HG03575 (cell line): Measurements from ENCODE around the gene SLC25A14.
"Not testable (repeated sequence)": the region's sequence is repeated elsewhere in the genome, so short reads cannot be mapped to it uniquely, and the experiment has no call there.

ENCODE experiments used
- ATAC-seq: cut with Tn5 transposase; IDR thresholded peaks from one replicate; pipeline ENCODE4 v1.9.1; 2021; ENCODE audit not compliant: unreplicated experiment, insufficient number of reproducible peaks, low FRiP score; ENCODE audit errors: extremely low read depth

Gene SLC25A14

DNA sequence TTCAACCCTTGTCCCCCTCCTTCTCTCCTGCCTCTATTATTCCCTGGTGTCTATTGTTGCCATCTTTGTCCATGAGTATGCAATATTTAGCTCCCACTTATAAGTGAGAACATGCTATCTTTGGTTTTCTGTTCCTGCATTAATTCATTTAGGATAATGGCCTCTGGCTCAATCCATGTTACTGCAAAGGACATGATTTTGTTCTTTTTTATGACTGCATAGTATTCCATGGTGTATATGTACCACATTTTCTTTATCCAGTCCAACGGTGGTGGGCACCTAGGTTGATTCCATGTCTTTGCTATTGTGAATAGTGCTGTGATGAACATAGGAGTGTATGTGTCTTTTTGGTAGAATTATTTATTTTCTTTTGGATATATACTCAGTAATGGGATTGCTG is 12.3 kb downstream of the SLC25A14 start:
- ATAC-seq, result not testable (repeated sequence)

DNA sequence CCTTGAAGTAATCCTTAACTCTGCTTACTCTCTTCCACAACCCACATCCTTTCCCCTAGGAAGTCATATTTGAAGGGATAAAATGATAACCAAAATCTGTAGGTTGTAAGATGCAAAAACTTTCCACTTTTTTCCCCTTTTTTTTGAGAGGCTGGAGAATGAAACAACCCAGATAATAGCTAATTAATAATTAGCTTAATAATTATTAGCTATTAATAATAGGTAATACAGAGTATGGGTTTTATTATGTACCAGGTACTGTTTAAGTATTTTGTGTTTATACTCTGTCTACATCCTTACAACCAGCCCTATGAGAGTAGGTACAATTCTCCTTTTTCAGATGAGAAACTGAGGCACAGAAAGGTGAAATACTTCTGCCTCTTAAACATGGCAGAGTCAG is 36.4 kb downstream of the SLC25A14 start:
- ATAC-seq, result no peak

DNA sequence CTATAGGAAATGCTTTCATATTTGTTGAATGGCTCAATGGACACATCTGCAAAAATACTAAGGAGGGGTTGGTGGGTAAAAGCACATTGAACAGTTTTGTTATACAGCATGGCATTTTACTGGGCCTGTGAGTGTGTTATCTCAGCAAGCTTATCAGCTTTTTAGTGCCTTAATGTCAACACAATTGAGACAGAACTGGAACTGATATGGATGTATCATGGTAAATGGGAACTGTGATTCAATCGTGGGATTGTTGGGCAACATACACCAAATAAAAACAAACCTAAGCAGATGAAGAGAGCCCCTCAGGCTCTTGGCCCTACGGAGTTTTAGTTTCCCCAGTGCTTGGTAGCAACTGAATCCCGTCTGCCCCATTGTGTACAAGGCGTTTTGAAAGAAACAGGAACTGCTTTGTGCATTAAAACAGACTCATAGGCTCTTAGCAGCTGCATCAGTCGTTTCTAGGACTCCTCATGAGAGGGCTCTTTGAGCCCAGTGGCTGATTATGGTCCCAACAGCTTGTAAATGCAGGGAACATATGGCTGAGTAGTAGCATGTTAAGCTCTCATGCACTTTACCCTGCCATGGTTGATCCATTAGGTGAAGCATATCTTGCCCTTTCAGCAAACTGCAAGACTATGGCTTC is 38.4 kb downstream of the SLC25A14 start:
- ATAC-seq, result no peak

DNA sequence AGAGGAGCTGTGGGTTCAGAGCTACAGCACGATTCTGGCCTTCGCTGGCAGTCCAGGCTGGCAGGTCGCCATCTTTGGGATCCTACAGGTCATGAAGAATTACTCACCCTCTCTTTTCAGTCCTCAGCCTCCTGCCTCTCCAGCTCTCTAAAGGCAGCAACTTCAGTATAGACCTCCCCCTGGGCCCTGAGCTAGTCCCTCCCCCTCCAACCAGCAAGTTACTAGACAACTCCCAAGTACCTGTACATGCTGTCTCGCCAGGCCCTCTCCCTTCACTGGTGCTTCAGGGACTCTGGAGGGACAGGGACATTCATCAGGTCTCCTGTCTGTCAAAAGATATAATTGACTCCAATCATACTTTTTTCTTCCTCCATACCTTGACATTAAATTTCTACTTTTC is 45.8 kb downstream of the SLC25A14 start, which contains the start of gene GPR119:
TSS of gene GPR119 (minus strand) at position 155 of the 400 bp plus-strand sequence. CDS start 227 bp downstream, outside the sequence.
- no peak for ATAC-seq

DNA sequence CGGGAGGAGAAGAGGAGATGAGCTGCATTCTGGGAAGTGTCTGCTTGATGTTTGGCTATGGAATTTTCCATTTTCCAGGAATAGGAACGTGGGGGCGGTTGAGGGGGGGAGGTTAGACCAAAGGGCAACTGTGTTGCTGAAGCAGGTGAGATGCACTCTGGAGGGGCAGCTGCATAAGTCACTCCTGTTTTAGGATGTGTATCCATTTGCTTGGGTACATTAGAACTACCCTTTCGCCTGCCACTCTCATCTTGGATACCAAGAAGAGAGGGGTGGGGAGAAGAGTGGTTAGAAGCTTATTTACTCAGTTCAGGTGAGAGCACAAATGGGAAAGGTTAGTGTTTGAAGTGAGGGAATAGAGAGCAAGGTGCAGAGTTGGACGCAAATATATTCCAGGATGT is 46.7 kb downstream of the SLC25A14 start:
- no peak for ATAC-seq

DNA sequence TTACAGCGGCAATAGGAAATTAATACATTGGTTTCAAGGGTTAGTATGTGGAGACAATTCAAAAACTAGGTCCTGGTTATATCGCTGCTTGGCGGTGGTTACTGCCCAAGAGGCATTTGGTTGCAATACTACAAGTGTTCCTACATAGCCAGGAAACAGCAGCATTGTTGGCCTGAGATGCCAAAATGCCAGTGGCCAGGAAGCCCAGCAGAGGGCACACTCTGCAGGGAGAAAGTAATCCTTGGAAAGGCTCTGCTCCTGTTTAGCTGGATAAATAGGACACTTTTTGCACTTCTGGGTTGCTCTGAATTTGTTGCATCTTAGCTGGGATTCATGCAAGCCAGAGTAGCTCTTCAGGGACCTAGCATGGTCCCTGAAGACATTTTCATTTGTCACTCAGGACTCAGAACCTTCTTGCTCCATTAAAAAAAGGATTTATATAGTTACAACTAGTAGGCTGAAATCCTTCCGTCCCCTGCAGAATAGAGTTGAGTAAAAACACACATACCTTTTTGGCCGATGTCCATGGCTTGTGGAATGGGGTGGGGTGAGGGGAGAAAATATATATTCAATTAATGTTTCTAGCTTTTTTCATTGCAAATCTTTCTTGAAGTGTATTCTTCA is 53.8 kb downstream of the SLC25A14 start:
- no peak for ATAC-seq

DNA sequence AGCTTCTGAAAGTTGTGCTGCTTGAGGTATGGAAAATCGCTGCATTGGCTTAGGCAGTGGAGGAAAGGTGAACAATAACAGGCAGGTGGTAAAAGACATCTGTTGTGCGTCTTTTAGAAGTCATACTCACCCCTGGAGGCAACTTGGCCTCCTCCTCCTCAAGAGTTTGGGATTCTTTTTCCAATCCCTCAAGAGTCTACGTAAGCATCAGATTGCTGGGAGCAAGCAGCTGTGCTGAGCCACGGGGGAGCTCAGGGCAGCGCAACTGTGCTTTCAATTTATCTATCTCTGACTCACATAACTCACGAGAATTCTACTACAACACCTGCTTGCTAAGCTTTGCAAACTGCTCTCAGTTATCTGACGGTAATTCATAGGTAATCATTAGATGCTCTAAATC is 55.6 kb downstream of the SLC25A14 start:
- no peak for ATAC-seq

DNA sequence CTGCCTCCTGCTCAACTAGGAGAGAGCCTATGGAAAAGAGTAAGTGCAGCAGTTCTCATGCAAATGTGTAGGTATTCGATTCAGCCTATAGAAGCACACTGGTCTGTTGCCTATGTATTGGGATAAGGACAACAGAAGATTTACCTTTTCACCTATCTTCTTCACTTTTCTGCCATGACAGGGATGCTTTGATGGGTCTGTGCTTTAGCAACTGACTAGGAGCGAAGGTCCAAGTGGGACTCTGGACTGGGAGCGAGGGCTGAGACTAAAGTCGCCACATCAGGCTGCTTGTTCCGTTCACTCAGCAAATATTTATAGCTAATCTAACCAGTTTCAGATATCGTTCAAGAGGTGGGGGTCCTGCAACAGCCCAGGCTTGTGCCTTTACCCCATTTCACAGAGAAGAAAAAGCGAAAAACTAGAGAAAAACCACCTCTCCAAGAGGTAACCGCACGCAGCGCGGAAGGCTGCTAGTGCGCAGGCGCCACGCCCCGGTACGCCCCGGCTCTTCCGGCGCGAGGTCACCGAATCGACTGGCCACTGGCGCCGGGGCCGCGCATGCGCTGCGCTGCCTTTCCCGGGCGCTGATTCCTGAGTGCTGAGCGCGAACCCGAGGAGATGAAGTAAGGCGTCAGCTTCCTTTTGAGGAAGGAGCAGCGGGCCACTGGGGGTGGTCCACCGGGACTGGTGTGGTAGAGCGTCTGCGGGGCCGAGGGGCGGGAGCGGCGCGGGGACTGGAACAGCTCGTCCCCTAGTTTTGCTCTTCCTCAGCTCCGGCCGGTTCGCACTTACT is 61.9 kb downstream of the SLC25A14 start, which contains the start of gene RBMX2:
TSS of gene RBMX2 (plus strand) at position 573 of the 793 bp plus-strand sequence. CDS start at position 619, 46 bp downstream.
- ATAC-seq, result peak; percentile 68

DNA sequence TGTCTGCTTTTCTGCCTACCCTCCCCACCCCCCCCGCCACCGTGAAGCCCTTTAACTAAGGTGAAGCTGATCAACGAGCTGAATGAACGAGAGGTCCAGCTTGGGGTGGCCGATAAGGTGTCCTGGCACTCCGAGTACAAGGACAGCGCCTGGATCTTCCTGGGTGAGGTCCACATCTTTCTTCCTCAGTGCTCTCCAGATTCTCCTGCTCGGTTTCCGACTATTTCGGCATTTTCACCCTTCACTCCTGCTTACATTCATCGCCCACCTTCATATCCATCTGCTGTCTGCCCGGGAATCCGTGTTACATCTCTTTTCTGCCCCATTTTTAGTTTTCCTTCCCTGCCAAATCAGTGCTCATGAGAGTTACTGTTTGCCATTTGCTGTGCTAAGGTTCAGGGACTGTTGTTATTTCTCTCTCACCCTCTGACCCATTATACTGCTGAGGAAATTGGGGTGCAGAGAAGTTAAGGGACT is 62.5 kb downstream of the SLC25A14 start:
- no peak for ATAC-seq

DNA sequence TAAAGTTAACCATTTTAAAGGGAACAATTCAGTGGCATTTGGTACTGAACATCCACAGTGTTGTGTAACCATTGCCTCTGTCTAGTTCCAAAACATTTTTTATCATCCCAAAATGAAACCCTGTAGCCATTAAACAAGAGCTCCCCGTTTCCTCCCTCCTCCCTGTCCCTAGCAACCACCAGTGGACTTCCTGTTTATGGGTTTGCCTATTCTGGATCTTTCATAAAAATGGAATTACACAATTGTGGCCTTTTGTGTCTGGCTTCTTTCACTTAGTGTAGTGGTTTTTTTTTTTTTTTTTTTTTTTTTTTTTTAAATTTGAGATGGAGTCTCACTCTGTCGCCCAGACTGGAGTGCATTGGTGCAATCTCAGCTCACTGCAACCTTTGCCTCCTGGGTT is 73.7 kb downstream of the SLC25A14 start:
- no peak for ATAC-seq

DNA sequence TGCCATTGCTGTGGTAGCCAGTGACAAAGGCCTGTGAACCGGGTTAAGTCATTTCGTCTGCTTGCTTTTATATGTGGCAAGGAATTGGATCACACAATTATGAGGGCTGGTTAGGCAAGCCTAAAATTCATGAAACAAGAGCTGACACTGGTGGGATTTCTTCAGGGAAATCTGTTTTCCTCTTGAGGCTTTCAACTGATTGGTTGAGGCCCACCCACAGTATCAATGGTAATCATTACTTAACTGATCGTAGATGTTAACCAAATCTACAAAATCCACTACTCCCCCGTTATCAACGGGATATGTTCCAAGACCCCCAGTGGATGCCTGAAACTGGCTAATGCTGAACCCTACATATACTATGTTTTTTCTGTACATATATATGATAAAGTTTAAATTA is 75.1 kb downstream of the SLC25A14 start:
- no peak for ATAC-seq

DNA sequence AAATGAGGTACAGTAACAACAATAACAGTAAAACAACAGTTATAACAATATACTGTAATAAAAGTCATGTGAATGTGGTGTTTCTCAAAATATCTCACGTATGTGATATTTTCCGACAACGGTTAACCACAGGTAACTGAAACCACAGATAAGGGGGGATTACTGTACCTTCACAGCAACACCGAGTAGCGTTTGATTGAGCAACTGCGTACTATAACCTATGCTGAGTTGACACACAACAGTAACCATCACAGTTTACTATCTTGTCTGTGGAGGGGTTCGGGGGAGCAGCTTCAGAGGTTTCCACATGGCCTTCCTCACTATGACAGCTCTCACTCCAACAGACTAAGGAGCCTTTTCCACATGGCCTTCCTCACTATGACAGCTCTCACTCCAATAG is 75.5 kb downstream of the SLC25A14 start:
- ATAC-seq, result no peak

DNA sequence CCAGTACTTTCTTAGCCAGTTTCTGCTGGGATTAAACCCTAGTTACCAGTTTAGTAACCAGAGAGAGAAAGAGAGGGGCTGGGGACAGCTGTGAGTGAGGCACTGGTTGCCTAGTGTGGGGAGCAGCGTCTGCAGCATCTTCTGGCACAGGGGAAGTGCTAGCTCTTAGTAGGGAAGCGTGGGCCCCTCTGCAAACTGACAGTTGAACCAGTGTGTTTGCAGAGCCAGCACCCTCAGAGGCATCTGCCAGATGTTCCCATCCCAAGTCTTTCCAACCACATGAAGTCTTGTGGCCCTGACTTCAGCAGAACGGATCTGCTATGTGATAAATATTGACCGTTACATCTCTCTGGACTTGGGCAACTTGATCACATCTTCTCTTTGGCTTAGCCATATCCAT is 77.1 kb downstream of the SLC25A14 start:
- no peak for ATAC-seq

DNA sequence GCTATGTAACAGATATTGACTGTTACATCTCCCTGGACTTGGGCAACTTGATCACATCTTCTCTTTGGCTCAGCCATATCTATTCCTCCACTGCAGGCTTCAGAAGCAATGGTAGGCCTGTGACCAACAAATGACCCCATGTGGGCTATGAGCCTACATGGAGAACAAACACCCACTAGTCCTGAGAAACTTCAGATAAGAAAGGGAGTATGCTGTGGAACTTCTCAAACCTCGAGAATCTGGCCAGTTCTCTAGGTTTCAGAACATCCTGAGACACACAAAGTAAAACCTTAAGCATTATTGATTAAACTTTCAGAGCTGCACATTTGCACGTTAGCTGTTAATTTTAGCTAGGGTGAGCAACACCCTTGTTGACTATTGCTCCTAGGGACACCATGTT is 78.3 kb downstream of the SLC25A14 start:
- ATAC-seq, result no peak

DNA sequence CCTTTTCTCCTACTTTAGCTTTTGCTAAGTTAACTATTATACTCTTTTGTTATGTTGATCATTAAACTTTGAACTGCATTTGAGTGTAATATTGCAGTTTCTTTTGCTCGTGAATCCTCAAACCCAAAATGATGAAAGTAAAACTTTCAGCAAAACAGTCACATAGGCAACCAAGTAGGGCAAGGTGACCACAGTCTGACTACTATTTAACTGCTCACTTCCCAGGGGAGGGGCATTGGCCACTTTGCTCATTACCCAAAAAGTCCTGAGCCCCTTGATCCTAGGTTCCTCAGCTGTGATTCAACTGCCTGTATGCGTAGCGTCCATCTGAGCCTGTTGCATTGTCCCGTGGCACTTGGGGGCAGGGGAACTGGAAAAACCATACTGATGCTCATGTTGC is 79.0 kb downstream of the SLC25A14 start:
- no peak for ATAC-seq

DNA sequence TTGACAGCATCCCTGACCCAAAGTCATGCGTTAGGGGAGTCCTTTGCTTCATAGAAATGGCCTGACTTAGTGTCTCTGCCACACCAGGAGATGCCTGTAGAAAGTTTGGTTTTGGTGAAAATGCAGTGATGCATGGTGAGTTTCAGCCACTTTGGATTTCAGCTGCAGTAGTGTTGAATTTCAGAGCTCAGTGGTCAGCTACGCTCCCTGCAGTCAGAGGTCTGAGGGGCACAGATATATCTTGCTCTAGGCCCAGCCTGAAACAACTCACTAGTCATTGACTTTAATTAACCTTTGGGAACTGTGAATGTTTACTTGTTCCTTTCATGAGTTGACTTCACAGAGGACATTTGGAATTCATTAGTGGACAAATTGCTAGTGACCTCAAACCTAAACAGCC is 79.5 kb downstream of the SLC25A14 start:
- no peak for ATAC-seq
